Activated CD4-positive, alpha-beta T cell treated with anti-CD3 and anti-CD28 coated beads, Interleukin-2, amount 50 U/mL, for 16 hours (primary cell): Measurements from ENCODE around the gene ANKLE1.

Experiments
- DNase-seq: peaks from one replicate; pipeline ENCODE4 v3.0.0-alpha.2; 2020

The ANKLE1 gene

GRCh38 chr19:17309198-17309964, 27.7 kb downstream of the ANKLE1 start, which contains the start of gene DDA1:
DDA1 (plus strand) TSS chr19:17309563; CDS start chr19:17309655, 92 bp downstream.
- peak; percentile 100 for DNase-seq

GRCh38 chr19:17309965-17310461, 28.3 kb downstream of the ANKLE1 start:
- no peak for DNase-seq

- no peak for DNase-seq
Measured at GRCh38 chr19:17311455-17312188, 29.9 kb downstream of the ANKLE1 start.

GRCh38 chr19:17312189-17313113, 30.8 kb downstream of the ANKLE1 start:
- no peak for DNase-seq

GRCh38 chr19:17314007-17314593, 32.4 kb downstream of the ANKLE1 start:
- no peak for DNase-seq

- DNase-seq = no peak
Measured at GRCh38 chr19:17318966-17319365, 37.3 kb downstream of the ANKLE1 start.

GRCh38 chr19:17319473-17320238, 38.0 kb downstream of the ANKLE1 start:
- DNase-seq = no peak

- DNase-seq = no peak
Measured at GRCh38 chr19:17320435-17320834, 38.7 kb downstream of the ANKLE1 start.

- DNase-seq = no peak
Measured at GRCh38 chr19:17321655-17322489, 40.2 kb downstream of the ANKLE1 start.

- DNase-seq = no peak
Measured at GRCh38 chr19:17322854-17323253, 41.2 kb downstream of the ANKLE1 start.

GRCh38 chr19:17323300-17323963, 41.7 kb downstream of the ANKLE1 start:
- no peak for DNase-seq

- DNase-seq = no peak
Measured at GRCh38 chr19:17323964-17324332, 42.2 kb downstream of the ANKLE1 start.

- DNase-seq = no peak
Measured at GRCh38 chr19:17324357-17325114, 42.8 kb downstream of the ANKLE1 start.

GRCh38 chr19:17325133-17325532, 43.4 kb downstream of the ANKLE1 start:
- DNase-seq = no peak

GRCh38 chr19:17325881-17326594, 44.3 kb downstream of the ANKLE1 start:
- DNase-seq = no peak

GRCh38 chr19:17326595-17326966, 44.9 kb downstream of the ANKLE1 start:
- no peak for DNase-seq

- DNase-seq = no peak
Measured at GRCh38 chr19:17327068-17327653, 45.5 kb downstream of the ANKLE1 start.
